Adipose tissue (tissue), 3 donors: ENCODE measurements around the gene DDX27. TPM values are rescaled to one million over a fixed set of nuclear protein-coding genes. Genes with fewer than 3 reads are reported as not detected.

Experiments used
- H3K27ac ChIP-seq: one replicate; pipeline ENCODE4 v1.5.1; 2013; ENCODE audit warnings: low read depth, low read length
- WGBS, 3 donors: extraction: QIAGEN DNeasy Blood & Tissue Kit; methylation state at CpG; one replicate each; pipeline ENCODE4 v1.1.7; 2013; 5-methylcytosine and 5-hydroxymethylcytosine counted together
- polyA plus RNA-seq, 3 donors: library from polyadenylated mRNA; stranded (reverse); fragments of 200-250 nt; gene quantifications; one replicate each; pipeline ENCODE4 v1.2.3, GENCODE V29; 2013
- donor health status: healthy with polysubstance abuse.
- donor health status: Bipolar disorder and iron deficiency.
- donor health status: healthy.

Gene DDX27
- polyA plus RNA-seq, 3 donors = 22.6 to 30.8 (median 30.5) TPM

DNA sequence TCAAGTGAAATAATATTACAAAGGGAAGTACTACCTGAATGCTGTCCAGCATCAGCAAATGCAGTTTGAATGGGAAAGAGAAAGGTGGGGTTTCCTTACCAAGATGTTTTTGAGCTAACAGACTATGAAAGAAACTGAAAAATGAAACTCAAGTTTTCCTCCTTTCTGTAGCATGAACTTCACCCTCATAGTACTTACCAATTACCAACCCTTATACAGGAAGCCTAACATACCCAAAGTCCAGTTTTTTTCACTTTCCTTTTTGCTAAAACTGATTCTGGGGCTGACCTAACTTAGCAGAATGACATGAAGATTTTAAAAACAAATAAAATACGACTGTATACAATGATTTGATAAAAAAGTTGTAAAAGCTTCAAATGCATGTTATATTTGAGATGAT is 53.4 kb downstream of the DDX27 start:
- H3K27ac ChIP-seq = no peak overlapping the region
- WGBS, 3 donors = 64 to 69% (median 68%) methylated on average over 1 of the region's 1 CpG

DNA sequence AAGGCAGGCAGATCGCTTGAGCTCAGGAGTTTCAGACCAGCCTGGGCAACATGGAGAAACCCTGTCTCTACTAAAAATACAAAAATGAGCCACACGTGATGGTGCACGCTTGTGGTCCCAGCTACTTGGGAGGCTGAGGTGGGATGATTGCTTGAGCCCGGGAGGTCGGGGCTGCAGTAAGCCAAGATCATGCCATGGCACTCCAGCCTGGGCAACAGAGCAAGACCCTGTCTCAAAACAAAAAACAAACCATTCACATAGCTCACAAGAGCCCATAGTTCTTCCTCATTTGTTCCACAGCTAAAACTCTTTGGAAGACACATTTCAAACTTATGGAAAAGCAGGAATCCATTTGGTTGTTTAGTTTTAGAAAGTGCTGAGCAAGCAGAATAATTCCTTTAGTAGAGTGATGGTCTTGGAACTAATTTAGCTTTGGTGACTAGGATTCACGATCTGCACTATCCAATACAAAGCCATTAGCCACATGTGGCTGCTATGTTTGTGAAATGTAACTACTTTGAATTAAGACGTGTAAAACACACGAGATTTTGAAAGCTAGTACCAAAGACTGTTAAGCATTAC is 54.6 kb downstream of the DDX27 start:
- H3K27ac ChIP-seq = no peak overlapping the region
- WGBS, 3 donors = 92 to 93% (median 93%) methylated on average over 8 of the region's 8 CpGs

DNA sequence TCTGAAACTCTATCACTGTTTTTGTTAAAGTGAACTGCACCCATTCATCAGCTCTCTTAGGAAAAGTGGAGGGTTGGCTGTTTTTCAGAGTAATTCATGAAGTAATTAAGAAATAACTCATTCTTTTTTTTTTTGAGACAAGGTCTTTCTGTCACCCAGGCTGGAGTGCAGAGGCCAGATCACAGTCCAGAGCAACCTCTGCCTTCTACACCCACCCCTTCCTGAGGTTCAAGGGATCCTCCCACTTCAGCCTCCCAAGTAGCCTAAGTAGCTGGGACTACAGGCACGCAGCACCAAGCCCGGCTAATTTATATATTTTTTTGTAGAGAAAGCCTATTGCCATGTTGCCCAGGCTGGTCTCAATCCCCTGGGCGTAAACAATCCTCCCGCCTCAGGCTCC is 56.0 kb downstream of the DDX27 start:
- WGBS, 3 donors = 78 to 89% (median 85%) methylated on average over 4 of the region's 4 CpGs
- no peak overlapping the region for H3K27ac ChIP-seq

DNA sequence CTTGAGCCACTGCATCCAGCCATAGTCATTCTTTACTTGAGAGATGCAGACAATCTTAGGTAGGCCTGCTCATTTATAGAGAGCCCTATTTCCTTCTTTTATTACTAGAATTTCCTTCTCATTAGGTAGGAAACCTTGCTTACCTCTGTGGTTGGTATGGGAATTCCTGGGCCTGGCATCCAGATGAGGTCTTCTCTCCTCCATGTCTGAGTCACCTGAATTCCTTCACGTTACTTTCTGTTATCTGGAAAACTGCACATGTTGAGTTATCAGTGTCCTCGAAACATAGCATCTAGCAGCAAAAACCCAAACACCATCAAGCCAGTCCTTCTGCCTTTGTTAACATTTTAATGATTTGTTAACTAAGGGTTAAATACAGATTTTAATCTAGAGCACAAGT is 56.4 kb downstream of the DDX27 start:
- WGBS, 3 donors = 48 to 68% (median 64%) methylated on average over 2 of the region's 2 CpGs
- no peak overlapping the region for H3K27ac ChIP-seq

DNA sequence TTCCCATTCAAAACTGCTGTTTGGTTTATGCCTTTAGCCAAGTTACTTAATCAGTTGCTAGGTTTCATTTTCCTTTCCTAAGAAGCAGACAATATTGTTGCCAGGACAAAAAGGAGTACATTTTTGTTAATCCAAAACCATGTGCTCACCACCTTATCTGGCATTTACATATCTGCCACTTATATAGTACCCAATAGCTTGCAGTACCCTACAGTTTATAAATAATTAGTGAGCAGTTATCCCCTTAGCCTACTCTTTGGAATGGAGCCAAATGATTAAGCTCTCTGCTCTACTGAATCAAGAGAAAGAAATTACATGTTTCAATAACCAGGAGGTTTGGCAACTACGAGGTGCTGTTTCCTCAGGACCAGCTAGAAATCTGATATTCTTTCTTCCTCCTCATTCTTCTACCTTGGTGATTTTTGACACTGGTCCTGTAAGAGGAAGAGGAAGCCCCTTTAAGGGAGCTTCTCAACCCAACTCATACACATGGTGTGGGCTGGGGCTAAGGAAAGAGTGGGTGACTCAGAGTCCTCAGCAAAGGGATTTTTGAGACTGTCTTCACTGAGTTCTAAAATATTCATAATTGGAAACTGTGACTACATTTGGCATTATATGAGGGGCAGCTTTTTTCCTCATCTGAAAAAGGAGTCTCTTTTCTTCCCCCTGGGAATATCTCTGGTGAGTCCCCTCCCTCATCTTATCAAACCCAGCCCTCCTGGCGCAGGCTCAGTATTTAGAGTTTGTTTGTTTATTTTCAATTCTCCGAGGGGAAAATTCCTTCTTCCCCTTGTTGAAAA is 57.1 kb downstream of the DDX27 start:
- 7 to 11% (median 8%) methylated on average over 3 of the region's 3 CpGs for WGBS, 3 donors
- no peak overlapping the region for H3K27ac ChIP-seq

DNA sequence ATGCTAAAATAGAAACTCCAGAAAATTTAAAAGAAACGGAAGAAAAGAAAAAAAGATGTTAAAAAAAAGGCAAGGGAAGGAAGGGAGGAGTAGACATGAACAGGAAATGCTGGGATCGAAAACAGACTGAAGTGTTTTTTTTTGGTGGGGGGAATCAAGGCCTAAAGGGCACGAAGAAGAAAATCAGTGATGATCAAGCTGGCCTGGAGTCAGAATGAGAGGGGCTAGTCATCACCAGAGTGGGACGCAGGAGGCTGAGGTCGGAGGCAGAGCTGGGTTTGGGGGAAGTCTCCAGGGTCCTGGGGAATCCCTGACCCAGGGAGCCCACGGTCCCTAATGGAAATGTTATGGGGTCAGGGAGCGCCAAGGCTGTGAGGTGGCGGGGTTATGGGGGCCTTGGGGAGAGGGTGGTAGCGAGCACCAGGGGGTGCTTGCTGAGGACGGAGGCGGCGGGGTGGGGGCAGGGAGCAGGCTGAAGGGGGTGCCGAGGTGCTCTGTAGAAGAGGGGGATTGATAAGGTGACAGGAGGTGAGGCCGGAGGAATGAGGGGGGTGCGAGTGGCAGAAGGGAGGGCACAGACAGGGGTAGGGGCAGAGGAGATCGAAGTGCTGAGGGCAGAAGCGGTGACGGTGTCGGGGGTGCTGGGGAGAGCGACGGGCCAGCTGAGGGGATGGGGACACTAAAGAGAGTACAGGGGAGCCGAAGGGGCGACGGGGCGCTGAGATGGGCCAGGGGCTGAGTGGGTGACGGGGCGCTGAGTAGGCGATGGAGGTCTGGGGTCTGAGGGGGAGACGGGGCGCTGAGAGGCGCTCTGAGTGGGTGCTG is 58.0 kb downstream of the DDX27 start:
- peak overlapping the region; percentile 92 for H3K27ac ChIP-seq
- WGBS, 3 donors = 1 to 5% (median 2%) methylated on average over 28 to 31 of the region's 31 CpGs

DNA sequence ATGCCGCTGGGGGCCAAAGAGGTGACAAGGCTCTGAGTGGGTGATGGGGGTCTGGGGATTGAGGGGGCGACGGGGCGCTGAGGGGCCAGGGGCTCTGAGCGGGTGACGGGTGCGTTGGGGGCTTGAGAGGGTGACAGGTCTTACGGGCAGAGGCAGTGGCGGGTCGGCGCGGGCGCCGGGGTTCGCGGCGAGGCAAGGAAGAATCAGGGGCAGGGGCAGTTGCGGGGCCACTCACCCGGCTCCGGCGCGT is 58.5 kb downstream of the DDX27 start:
- WGBS, 3 donors = 0 to 2% (median 0%) methylated on average over 11 to 22 of the region's 22 CpGs
- H3K27ac ChIP-seq = peak overlapping the region; percentile 92

DNA sequence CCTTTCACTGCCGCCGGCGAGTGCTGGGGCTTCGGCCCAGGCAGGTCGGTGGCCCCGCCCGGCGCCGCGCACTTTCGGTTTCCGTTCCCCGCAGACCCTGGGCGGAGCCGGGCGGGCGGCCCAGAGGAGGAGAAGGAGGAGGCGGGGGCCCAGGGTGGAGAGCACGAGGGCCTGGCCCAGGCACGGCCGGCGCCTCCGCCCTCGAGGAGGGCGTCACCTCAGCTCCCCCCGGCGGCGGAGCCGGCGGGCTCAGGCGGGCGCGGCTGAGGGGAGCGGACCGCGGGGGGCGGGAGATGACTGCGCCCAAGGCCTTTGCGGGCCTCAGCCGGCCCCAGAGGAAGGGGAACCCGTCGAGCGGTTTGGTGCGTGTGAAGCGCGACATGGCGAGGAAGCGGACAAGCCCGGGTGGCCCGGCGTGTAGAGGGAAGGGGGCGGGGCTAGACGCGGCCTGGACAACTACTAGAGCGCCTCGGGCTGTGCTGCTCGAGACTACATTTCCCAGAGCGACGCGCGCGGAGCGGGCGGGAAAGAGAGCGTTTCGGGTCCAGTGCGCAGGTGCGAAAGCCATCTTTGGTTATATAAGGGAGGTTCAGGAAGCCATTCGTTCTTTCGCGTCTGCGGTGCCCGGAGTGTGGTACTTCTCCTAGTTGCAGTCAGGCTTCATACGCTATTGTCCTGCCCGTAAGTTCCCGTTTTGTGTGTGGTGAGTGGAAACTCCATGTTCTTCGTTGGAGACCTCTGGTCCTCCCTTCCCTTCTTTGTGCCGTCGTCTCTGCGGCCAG is 59.0 kb downstream of the DDX27 start, which contains the start of gene ZNFX1:
TSS of gene ZNFX1 (minus strand) at position 22 of the 782 bp plus-strand sequence. CDS start 2,218 bp downstream, outside the sequence.
- WGBS, 3 donors = 1% methylated on average over 61 to 80 of the region's 80 CpGs
- peak within 1 kb of the TSS; percentile 92 for H3K27ac ChIP-seq

DNA sequence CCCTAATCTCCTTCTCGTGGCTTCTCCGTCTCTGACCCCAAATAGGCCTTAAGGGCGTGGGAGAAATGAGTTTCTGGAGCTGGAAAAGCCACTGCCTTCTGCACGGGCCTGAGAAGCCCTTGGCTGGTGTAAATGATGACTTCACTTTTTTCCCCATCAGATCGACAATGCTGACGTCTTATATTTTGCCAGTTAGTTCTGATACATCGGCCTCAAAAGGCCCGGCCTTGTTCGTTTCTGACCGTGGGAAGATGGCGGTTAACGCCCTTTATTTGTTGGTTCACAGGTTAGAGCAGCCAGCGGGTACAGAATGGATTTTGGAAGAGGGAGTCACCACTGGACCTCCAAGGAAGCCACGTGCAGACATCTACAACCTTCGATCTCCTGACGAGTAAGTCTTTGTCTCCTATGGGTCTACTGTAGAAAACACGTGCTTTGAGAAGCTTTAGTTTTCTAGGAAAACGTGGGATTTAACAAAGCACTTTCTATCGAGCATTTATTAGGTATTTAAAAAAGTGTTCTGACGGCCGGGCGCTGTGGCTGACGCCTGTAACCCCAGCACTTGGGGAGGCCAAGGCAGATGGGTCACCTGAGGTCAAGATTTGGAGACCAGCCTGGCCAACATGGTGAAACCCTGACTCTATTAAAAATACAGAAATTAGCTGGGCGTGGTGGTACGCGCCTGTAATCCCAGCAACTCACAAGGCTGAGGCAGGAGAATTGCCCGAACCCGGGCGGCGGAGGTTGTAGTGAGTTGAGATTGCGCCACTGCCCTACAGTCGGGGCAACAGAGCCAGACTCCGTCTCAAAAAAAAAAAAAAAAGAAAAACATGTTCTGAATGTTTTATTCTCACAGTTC is 59.8 kb downstream of the DDX27 start:
- WGBS, 3 donors = 11 to 14% (median 11%) methylated on average over 33 of the region's 33 CpGs
- H3K27ac ChIP-seq = peak overlapping the region; percentile 91

DNA sequence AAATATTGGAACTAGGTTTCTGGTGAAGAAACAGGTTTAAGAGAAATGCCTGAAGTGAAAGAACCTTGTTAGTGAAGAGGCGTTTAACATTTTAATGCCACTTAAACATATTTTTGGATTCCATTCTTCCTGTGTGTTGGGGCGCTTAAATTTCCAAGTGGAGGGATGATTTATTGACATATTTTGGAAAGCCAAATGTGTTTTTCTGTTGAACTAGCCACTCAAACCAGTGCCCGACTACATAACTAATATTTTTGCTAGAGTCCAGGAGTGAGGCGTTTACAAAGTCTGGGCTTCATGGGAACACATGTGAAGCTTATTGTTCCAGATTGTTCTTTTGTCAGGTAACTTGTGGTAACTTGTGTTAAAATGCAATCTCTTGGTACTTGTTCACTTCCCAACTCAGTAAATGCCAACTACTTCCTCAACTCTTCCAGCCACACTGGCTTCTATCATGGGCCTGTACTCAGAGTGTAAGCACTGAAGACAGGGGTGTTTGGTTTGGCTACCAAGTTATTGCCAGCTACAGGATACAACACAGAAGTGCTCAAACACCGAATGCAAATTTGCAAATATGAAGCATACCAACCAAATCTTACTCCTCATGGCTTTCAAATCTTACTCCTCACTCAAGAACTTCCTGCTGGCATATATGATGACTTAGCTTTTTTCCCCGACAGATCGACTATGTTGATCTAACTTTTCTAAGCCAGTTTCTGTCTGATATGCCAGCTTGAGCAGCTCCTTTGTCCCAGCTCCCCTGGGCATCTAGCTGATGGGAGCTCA is 60.7 kb downstream of the DDX27 start:
- H3K27ac ChIP-seq = no peak overlapping the region
- 58 to 71% (median 65%) methylated on average over 7 of the region's 7 CpGs for WGBS, 3 donors

DNA sequence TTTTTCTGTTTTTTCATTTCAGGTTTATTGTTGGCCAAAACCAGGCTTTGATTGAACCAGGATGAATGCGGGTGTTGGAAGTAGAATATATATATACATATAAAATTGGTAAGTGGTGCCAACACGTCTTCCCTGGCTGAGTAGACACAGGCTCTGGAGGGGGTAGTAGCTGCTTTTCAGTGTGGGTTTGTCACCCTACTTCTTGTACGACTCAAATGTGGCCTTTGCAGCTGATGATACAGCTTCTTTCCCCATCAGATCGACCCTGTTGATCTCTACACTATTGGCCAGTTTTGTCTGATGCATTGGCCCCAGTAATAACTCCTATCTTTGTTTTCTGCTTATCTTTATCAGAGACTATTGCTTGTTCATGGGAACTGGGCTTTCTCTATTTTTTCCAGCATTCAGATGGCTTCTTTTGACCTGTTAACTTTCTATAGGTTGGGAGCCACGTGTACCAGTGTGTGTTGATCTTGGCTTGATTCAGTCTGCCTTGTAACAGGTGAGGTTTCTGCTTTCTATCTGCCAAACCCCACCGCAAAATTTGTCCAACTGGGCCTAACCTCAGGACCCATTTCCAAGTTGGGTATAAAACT is 61.3 kb downstream of the DDX27 start:
- WGBS, 3 donors = 66 to 68% (median 68%) methylated on average over 6 of the region's 6 CpGs
- H3K27ac ChIP-seq = no peak overlapping the region

DNA sequence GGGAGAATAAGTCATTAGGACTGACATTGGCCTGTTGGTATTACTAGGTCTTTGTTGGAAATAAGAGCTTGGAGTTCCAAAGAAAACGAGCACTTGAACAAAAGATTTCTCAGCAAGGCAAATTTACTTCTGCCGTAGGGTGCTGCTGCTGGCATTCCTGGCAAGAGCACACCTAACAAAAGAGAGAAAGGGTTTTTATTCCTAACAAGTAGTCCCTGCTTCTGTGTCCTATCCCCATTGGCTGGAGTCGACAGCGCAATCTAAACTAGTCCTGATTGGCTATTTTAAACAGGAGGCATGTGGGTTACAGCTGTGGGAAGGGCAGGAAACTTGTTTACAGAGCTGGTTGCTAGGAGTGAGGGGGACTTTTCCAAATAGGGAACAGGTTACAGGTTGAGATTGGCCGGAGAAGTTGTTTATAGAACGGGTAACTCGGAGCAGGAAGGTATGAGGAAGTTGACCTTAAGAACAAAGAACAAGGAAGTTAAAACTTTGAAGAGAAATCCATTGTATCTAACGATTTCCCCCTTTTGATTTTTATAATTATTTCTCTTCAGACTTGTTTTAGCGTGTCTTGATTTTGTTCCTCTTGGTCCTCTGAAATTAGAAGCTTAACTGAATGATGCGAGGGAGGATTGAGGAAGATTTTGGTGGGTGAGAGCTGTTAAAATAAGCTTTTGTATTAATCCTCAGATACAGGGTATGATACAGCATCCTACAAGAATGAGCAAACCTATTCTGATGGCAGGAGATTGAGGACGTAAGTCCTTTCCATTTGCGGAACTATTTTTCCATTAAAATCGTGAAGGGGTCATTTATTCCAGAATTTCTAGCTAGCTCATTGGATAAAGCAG is 62.1 kb downstream of the DDX27 start:
- 63 to 70% (median 67%) methylated on average over 13 of the region's 13 CpGs for WGBS, 3 donors
- H3K27ac ChIP-seq = no peak overlapping the region

DNA sequence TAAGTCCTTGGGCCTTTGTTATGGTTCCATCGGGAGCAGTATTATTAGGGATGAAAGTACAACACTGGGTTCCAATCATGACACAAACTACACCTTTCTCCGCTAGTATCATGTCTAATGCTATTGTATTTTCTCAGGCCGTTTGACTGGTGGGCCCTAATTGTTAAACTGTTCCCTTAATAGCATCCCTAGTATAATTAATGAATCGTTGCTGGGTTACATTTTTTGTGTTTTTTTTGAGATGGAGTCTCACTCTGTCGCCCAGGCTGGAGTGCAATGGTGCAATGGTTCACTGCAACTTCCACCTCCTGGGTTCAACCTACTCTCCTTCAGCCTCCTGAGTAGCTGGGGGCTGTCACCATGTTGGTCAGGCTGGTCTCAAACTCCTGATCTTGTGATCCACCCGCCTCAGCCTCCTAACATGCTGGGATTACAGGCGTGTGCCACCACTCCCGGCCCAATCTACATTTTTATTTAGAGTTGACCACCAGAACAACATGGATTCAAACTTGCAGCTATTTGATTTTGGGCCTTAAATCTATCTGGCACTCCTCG is 62.8 kb downstream of the DDX27 start:
- H3K27ac ChIP-seq = no peak overlapping the region
- WGBS, 3 donors = 77 to 85% (median 80%) methylated on average over 9 of the region's 9 CpGs

DNA sequence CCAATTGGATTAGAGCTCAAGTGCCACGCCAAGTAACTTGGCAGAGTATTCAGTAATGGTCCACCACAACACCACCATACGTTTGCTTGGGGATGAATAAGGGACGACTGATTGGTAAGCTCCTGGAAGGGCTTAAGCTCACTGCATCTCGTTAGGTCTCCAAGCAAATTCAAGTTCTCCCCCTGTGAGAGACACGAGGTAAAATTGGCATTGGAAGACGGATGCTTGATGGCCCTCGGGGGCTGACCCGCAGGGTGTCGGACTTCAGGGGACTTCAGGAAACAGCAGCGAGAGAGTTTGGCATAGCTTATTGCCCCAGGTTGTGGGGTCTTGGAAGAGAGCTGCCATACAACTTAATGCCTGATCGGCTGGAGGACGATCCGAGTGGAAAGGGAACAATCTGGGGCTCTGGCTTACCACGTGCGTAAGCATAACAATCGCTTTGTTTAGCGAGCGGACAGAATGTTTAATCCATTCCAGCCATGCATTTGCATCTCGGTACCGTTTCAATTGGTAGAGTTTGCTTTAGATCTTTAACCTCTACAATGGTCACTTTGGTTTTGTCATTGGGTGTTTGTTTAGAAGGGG is 63.5 kb downstream of the DDX27 start:
- H3K27ac ChIP-seq = no peak overlapping the region
- WGBS, 3 donors = 80 to 89% (median 83%) methylated on average over 20 of the region's 20 CpGs

DNA sequence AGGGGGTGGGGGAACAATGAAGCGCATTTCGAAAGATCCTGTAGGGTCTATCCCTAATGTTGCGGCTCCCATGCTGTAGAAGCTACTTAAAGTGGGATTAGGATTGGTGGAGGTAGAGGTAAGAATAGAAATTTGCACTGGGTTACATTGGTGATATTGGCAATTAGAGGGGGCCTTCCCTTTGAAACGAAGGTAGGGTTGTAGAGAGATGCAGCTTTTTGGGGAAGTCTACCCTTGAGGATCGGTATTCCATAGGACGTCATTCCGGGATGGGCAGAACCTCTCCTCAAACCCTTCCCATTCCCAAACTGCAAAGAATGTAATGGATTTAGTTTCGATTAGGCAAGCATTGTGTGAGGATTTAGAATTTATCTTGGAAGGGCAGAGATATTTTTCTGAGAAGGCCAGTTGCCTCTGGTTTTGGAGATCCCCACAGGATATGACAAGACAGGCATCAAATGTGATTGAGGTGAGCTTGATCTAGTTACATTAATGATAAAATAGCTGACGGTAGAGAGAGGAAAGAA is 64.0 kb downstream of the DDX27 start:
- WGBS, 3 donors = 94 to 95% (median 95%) methylated on average over 9 of the region's 9 CpGs
- no peak overlapping the region for H3K27ac ChIP-seq
